ENCODE results near the gene SIRT2.
"Not testable (repeated sequence)": the region's sequence is repeated elsewhere in the genome, so short reads cannot be mapped to it uniquely, and the experiment has no call there.

SIRT2 gene

GRCh38 chr19:38834590-38834989 lies 64.8 kb downstream of the SIRT2 start:
- intact Hi-C loops (cut with micrococcal nuclease) = loop anchor here (5.0 kb wide), 1 partner anchor 63 kb away; the partner anchor contains the start of genes NFKBIB and SIRT2
- no peak overlapping the region for H3K4me3 Mint-ChIP-seq
- H3K27ac Mint-ChIP-seq = no peak overlapping the region
- no peaks in the 10 kb centered on the region for H3K27me3 Mint-ChIP-seq
- peaks cover 29% of the 10 kb centered on the region for H3K4me1 Mint-ChIP-seq (ENCODE audit: low read depth)
- H3K9me3 Mint-ChIP-seq = no peaks in the 10 kb centered on the region
- peaks cover 63% of the 10 kb centered on the region for H3K36me3 Mint-ChIP-seq (ENCODE audit: low read depth)

GRCh38 chr19:38834104-38834490 lies 65.3 kb downstream of the SIRT2 start:
- Mint-ChIP-seq H3K27me3 (no peaks in the 10 kb centered on the region), H3K27ac (no peak overlapping the region), H3K9me3 (no peaks in the 10 kb centered on the region), H3K4me1 (ENCODE audit: low read depth) (peaks cover 32% of the 10 kb centered on the region), H3K36me3 (ENCODE audit: low read depth) (peaks cover 62% of the 10 kb centered on the region), H3K4me3 (no peak overlapping the region)
- intact Hi-C loops (cut with micrococcal nuclease) = loop anchor here (5.0 kb wide), 1 partner anchor 63 kb away; the partner anchor contains the start of genes NFKBIB and SIRT2

GRCh38 chr19:38833092-38833425 lies 66.4 kb downstream of the SIRT2 start:
- Mint-ChIP-seq H3K27me3 (no peaks in the 10 kb centered on the region), H3K4me3 (no peak overlapping the region), H3K4me1 (ENCODE audit: low read depth) (peaks cover 35% of the 10 kb centered on the region), H3K27ac (no peak overlapping the region), H3K36me3 (ENCODE audit: low read depth) (peaks cover 59% of the 10 kb centered on the region), H3K9me3 (no peaks in the 10 kb centered on the region)
- intact Hi-C loops (cut with micrococcal nuclease) = loop anchor here (1.0 to 5.0 kb wide), 2 partner anchors 16 to 64 kb away; partner anchors contain the start of genes HNRNPL, NFKBIB and SIRT2

- Mint-ChIP-seq H3K36me3 (ENCODE audit: low read depth) (peaks cover 58% of the 10 kb centered on the region), H3K4me1 (ENCODE audit: low read depth) (peaks cover 51% of the 10 kb centered on the region), H3K9me3 (no peaks in the 10 kb centered on the region), H3K27ac (peak overlapping the region; percentile 94), H3K4me3 (peak overlapping the region; percentile 93), H3K27me3 (no peaks in the 10 kb centered on the region)
- intact Hi-C loops (cut with micrococcal nuclease) = loop anchor here (5.0 kb wide), 1 partner anchor 66 kb away; the partner anchor contains the start of genes NFKBIB and SIRT2
Observed at GRCh38 chr19:38831142-38831605, 68.2 kb downstream of the SIRT2 start.

- Mint-ChIP-seq H3K27ac (peak overlapping the region; percentile 20), H3K9me3 (no peaks in the 10 kb centered on the region), H3K36me3 (ENCODE audit: low read depth) (peaks cover 58% of the 10 kb centered on the region), H3K4me1 (ENCODE audit: low read depth) (peaks cover 51% of the 10 kb centered on the region), H3K4me3 (peak overlapping the region; percentile 93), H3K27me3 (no peaks in the 10 kb centered on the region)
- intact Hi-C loops (cut with micrococcal nuclease) = loop anchor here (5.0 kb wide), 1 partner anchor 67 kb away; the partner anchor contains the start of genes NFKBIB and SIRT2
Observed at GRCh38 chr19:38830039-38830733, 69.2 kb downstream of the SIRT2 start.

- H3K27me3 Mint-ChIP-seq; intact Hi-C loops (cut with micrococcal nuclease); H3K4me3 Mint-ChIP-seq; H3K9me3 Mint-ChIP-seq: not testable (repeated sequence)
- peak overlapping the region; percentile 20 for H3K27ac Mint-ChIP-seq
- peaks cover 51% of the 10 kb centered on the region for H3K4me1 Mint-ChIP-seq (ENCODE audit: low read depth)
- peaks cover 68% of the 10 kb centered on the region for H3K36me3 Mint-ChIP-seq (ENCODE audit: low read depth)
Observed at GRCh38 chr19:38829203-38829602, 70.2 kb downstream of the SIRT2 start.
